Left ventricle myocardium inferior (tissue), 1 donor: Measurements from ENCODE around the gene SLC45A3. TPM values are rescaled to one million over a fixed set of nuclear protein-coding genes. Genes with fewer than 3 reads are reported as not detected.

Experiments
- DNase-seq: peaks from one replicate; pipeline ENCODE4 v3.0.0-alpha.2; 2020
- H3K27ac ChIP-seq: fragments of 200-600 bp; replicated peaks from 2 replicates; pipeline ENCODE4 v1.8.0; 2021
- H3K27me3 ChIP-seq: fragments of 200-600 bp; 2 replicates; pipeline ENCODE4 v1.8.0; 2021; ENCODE audit warnings: low read depth
- H3K36me3 ChIP-seq: fragments of 200-600 bp; 2 replicates; pipeline ENCODE4 v1.8.0; 2021
- H3K4me1 ChIP-seq: fragments of 200-600 bp; 2 replicates; pipeline ENCODE4 v1.8.0; 2021
- H3K4me3 ChIP-seq: fragments of 200-600 bp; 2 replicates; pipeline ENCODE4 v1.8.0; 2021; ENCODE audit warnings: mild to moderate bottlenecking, moderate library complexity
- H3K9me3 ChIP-seq: fragments of 200-600 bp; replicated peaks from 2 replicates; pipeline ENCODE4 v1.8.0; 2021
- CTCF ChIP-seq: fragments of 200-600 bp; IDR thresholded peaks from 2 replicates; pipeline ENCODE4 v1.8.0; 2021; ENCODE audit warnings: antibody characterized with exemption, mild to moderate bottlenecking, borderline replicate concordance
- intact Hi-C: fragments of 100-400 bp; cut with micrococcal nuclease; formaldehyde crosslinking; loops from one replicate; pipeline ENCODE4 v1.11.0; 2022
- total RNA-seq: library from RNA; stranded (reverse); fragmentation: NEBNext Ultra II Directional; extraction: Animal tissue kit (Norgen Biotek cat#: 25700); gene quantifications from one replicate; pipeline ENCODE4 v1.2.1, GENCODE V29; 2021
- donor health status: DM: no; HTN: yes; CAD: no; lungs with severe emphysema.

Gene SLC45A3
- total RNA-seq, 1 donor from 2014 or later, result 5.2 TPM

- Histone ChIP-seq H3K4me3 (no peak overlapping the region), H3K27ac (no peak overlapping the region), H3K27me3 (no peaks in the 10 kb centered on the region), H3K4me1 (peaks cover 20% of the 10 kb centered on the region), H3K9me3 (no peaks in the 10 kb centered on the region), H3K36me3 (no peaks in the 10 kb centered on the region)
- TF ChIP-seq CTCF, result no peak
- no peak for DNase-seq
- intact Hi-C loops, result no loop called here
Measured at GRCh38 chr1:205703072-205703471, 22.8 kb upstream of the SLC45A3 start.

GRCh38 chr1:205701891-205702290 is 21.6 kb upstream of the SLC45A3 start:
- Histone ChIP-seq H3K4me3 (no peak overlapping the region), H3K4me1 (peaks cover 20% of the 10 kb centered on the region), H3K27ac (no peak overlapping the region), H3K9me3 (no peaks in the 10 kb centered on the region), H3K27me3 (no peaks in the 10 kb centered on the region), H3K36me3 (no peaks in the 10 kb centered on the region)
- no peak for DNase-seq
- no peak for TF ChIP-seq CTCF
- intact Hi-C loops, result no loop called here

- Histone ChIP-seq H3K4me1 (peaks cover 19% of the 10 kb centered on the region), H3K4me3 (no peak overlapping the region), H3K27ac (no peak overlapping the region), H3K9me3 (no peaks in the 10 kb centered on the region), H3K36me3 (no peaks in the 10 kb centered on the region), H3K27me3 (no peaks in the 10 kb centered on the region)
- DNase-seq, result no peak
- TF ChIP-seq CTCF, result no peak
- intact Hi-C loops, result no loop called here
Measured at GRCh38 chr1:205701420-205701819, 21.1 kb upstream of the SLC45A3 start.

- no peak overlapping the region for H3K4me3 ChIP-seq
- DNase-seq, result peak; percentile 33
- H3K27ac ChIP-seq, result no peak overlapping the region
- H3K36me3 ChIP-seq, result no peaks in the 10 kb centered on the region
- intact Hi-C loops, result no loop called here
- peaks cover 15% of the 10 kb centered on the region for H3K4me1 ChIP-seq
- no peaks in the 10 kb centered on the region for H3K27me3 ChIP-seq
- TF ChIP-seq CTCF, result no peak
- no peaks in the 10 kb centered on the region for H3K9me3 ChIP-seq
Measured at GRCh38 chr1:205700865-205701401, 20.6 kb upstream of the SLC45A3 start.

GRCh38 chr1:205699416-205699815 is 19.1 kb upstream of the SLC45A3 start:
- Histone ChIP-seq H3K4me1 (peaks cover 15% of the 10 kb centered on the region), H3K27me3 (no peaks in the 10 kb centered on the region), H3K4me3 (no peak overlapping the region), H3K9me3 (no peaks in the 10 kb centered on the region), H3K27ac (no peak overlapping the region), H3K36me3 (no peaks in the 10 kb centered on the region)
- no peak for TF ChIP-seq CTCF
- DNase-seq, result no peak
- intact Hi-C loops, result no loop called here
